COLO668 (cell line): ENCODE measurements around the gene SDE2.
"Not testable (repeated sequence)": the region's sequence is repeated elsewhere in the genome, so short reads cannot be mapped to it uniquely, and the experiment has no call there.

Experiments used
- DNase-seq: peaks from one replicate; lab custom pipeline; 2025; ENCODE audit not compliant: unreplicated experiment; lab: John Stamatoyannopoulos, UW

The SDE2 gene

GRCh38 chr1:226007126-226007892 is 8.2 kb upstream of the SDE2 start:
- DNase-seq: not testable (repeated sequence)

GRCh38 chr1:226006686-226007085 is 7.5 kb upstream of the SDE2 start:
- no peak for DNase-seq

GRCh38 chr1:226004396-226004795 is 5.3 kb upstream of the SDE2 start:
- no peak for DNase-seq

- DNase-seq: no peak
These were observed 4.5 kb upstream of the SDE2 start for GRCh38 chr1:226003502-226004170.

GRCh38 chr1:226002667-226003501 is 3.7 kb upstream of the SDE2 start:
- no peak for DNase-seq

- DNase-seq: peak; percentile 38
These were observed 3.0 kb upstream of the SDE2 start for GRCh38 chr1:226001963-226002666.

- no peak for DNase-seq
These were observed 1.9 kb upstream of the SDE2 start for GRCh38 chr1:226001088-226001487.

GRCh38 chr1:226000493-226001081 is 1.4 kb upstream of the SDE2 start:
- not testable (repeated sequence) for DNase-seq

- no peak for DNase-seq
These were observed 782 bp upstream of the SDE2 start for GRCh38 chr1:225999912-226000337.

GRCh38 chr1:225998560-225999226 is 450 bp downstream of the SDE2 start:
- DNase-seq: no peak

- DNase-seq: no peak
These were observed 2.1 kb downstream of the SDE2 start for GRCh38 chr1:225996946-225997545.

GRCh38 chr1:225995919-225996864 is 3.0 kb downstream of the SDE2 start:
- no peak for DNase-seq

- no peak for DNase-seq
These were observed 8.3 kb downstream of the SDE2 start for GRCh38 chr1:225990705-225991464.

- no peak for DNase-seq
These were observed 11.4 kb downstream of the SDE2 start for GRCh38 chr1:225987491-225988316.

GRCh38 chr1:225981714-225982113 is 17.4 kb downstream of the SDE2 start:
- no peak for DNase-seq

GRCh38 chr1:225980005-225980836 is 18.9 kb downstream of the SDE2 start:
- peak; percentile 56 for DNase-seq
